Measurements from ENCODE around the gene SLC6A16. TPM values are rescaled to one million over a fixed set of nuclear protein-coding genes. Genes with fewer than 3 reads are reported as not detected.
"Not testable (repeated sequence)": the region's sequence is repeated elsewhere in the genome, so short reads cannot be mapped to it uniquely, and the experiment has no call there.

SLC6A16 gene
- total RNA-seq, 1 experiment from 2014 or later = 3.7 TPM

GRCh38 chr19:49295208-49295880 lies 29.6 kb downstream of the SLC6A16 start:
- TF ChIP-seq EZH2 (IDR thresholded peaks at IDR 0.05; ENCODE audit: borderline replicate concordance, low read depth, low read length, poor library complexity, severe bottlenecking) (no peak), CTCF (conservative IDR thresholded peaks at IDR 0.05; ENCODE audit: low read depth, low read length) (no peak)
- no peaks in the 10 kb centered on the region for H3K9me3 ChIP-seq (ENCODE audit: low read depth, low read length, poor library complexity, severe bottlenecking)
- H3K4me1 ChIP-seq (ENCODE audit: insufficient read depth, low read length, poor library complexity, severe bottlenecking) = no peaks in the 10 kb centered on the region
- H3K27ac ChIP-seq (ENCODE audit: low read depth, low read length, poor library complexity, severe bottlenecking) = no peak overlapping the region
- DNase-seq (ENCODE audit: low spot score) = no peak
- BruUV-seq (replicated peaks) = no TSS peak
- CTCF ChIA-PET = interaction anchor here (0.6 kb wide), 1 partner anchor 29 kb away, joined by 3 read pairs; no protein-coding TSS in a partner anchor
- intact Hi-C loops (cut with micrococcal nuclease; ENCODE audit: unreplicated experiment) = no loop called here
- no peak overlapping the region for H3K4me3 ChIP-seq (ENCODE audit: low read depth, low read length, poor library complexity, severe bottlenecking)
- no peaks in the 10 kb centered on the region for H3K36me3 ChIP-seq (ENCODE audit: insufficient read depth, low read length, poor library complexity, severe bottlenecking)
- POLR2A ChIA-PET (ENCODE audit: low non-redundant PET) = no interaction called here
- H3K27me3 ChIP-seq (replicated peaks; ENCODE audit: insufficient read depth, low read depth, low read length, poor library complexity) = no peaks in the 10 kb centered on the region

- no peak for DNase-seq (ENCODE audit: low spot score)
- no TSS peak for BruUV-seq (replicated peaks)
- H3K27ac ChIP-seq (ENCODE audit: low read depth, low read length, poor library complexity, severe bottlenecking) = no peak overlapping the region
- H3K27me3 ChIP-seq (replicated peaks; ENCODE audit: insufficient read depth, low read depth, low read length, poor library complexity) = no peaks in the 10 kb centered on the region
- ChIA-PET CTCF (no interaction called here), POLR2A (ENCODE audit: low non-redundant PET) (no interaction called here)
- no peaks in the 10 kb centered on the region for H3K36me3 ChIP-seq (ENCODE audit: insufficient read depth, low read length, poor library complexity, severe bottlenecking)
- no peak overlapping the region for H3K4me3 ChIP-seq (ENCODE audit: low read depth, low read length, poor library complexity, severe bottlenecking)
- TF ChIP-seq CTCF (conservative IDR thresholded peaks at IDR 0.05; ENCODE audit: low read depth, low read length) = no peak
- TF ChIP-seq EZH2 (IDR thresholded peaks at IDR 0.05; ENCODE audit: borderline replicate concordance, low read depth, low read length, poor library complexity, severe bottlenecking) = no peak
- H3K9me3 ChIP-seq (ENCODE audit: low read depth, low read length, poor library complexity, severe bottlenecking) = no peaks in the 10 kb centered on the region
- intact Hi-C loops (cut with micrococcal nuclease; ENCODE audit: unreplicated experiment) = no loop called here
- H3K4me1 ChIP-seq (ENCODE audit: insufficient read depth, low read length, poor library complexity, severe bottlenecking) = no peaks in the 10 kb centered on the region
Observed at GRCh38 chr19:49294401-49294800, 30.6 kb downstream of the SLC6A16 start.

GRCh38 chr19:49290517-49290916 lies 34.5 kb downstream of the SLC6A16 start:
- intact Hi-C loops (cut with micrococcal nuclease; ENCODE audit: unreplicated experiment) = no loop called here
- POLR2A ChIA-PET (ENCODE audit: low non-redundant PET) = no interaction called here
- CTCF ChIA-PET = no interaction called here
- Histone ChIP-seq H3K27ac (ENCODE audit: low read depth, low read length, poor library complexity, severe bottlenecking) (no peak overlapping the region), H3K36me3 (ENCODE audit: insufficient read depth, low read length, poor library complexity, severe bottlenecking) (no peaks in the 10 kb centered on the region), H3K4me1 (ENCODE audit: insufficient read depth, low read length, poor library complexity, severe bottlenecking) (no peaks in the 10 kb centered on the region), H3K9me3 (ENCODE audit: low read depth, low read length, poor library complexity, severe bottlenecking) (no peaks in the 10 kb centered on the region), H3K27me3 (replicated peaks; ENCODE audit: insufficient read depth, low read depth, low read length, poor library complexity) (no peaks in the 10 kb centered on the region), H3K4me3 (ENCODE audit: low read depth, low read length, poor library complexity, severe bottlenecking) (no peak overlapping the region)
- no peak for TF ChIP-seq CTCF (conservative IDR thresholded peaks at IDR 0.05; ENCODE audit: low read depth, low read length)
- no peak for TF ChIP-seq EZH2 (IDR thresholded peaks at IDR 0.05; ENCODE audit: borderline replicate concordance, low read depth, low read length, poor library complexity, severe bottlenecking)
- no peak for DNase-seq (ENCODE audit: low spot score)
- BruUV-seq (replicated peaks) = no TSS peak

GRCh38 chr19:49289286-49289685 lies 35.7 kb downstream of the SLC6A16 start:
- H3K4me3 ChIP-seq (ENCODE audit: low read depth, low read length, poor library complexity, severe bottlenecking); H3K27ac ChIP-seq (ENCODE audit: low read depth, low read length, poor library complexity, severe bottlenecking); BruUV-seq (replicated peaks); CTCF ChIA-PET; H3K36me3 ChIP-seq (ENCODE audit: insufficient read depth, low read length, poor library complexity, severe bottlenecking); POLR2A ChIA-PET (ENCODE audit: low non-redundant PET); H3K4me1 ChIP-seq (ENCODE audit: insufficient read depth, low read length, poor library complexity, severe bottlenecking); H3K9me3 ChIP-seq (ENCODE audit: low read depth, low read length, poor library complexity, severe bottlenecking); DNase-seq (ENCODE audit: low spot score); H3K27me3 ChIP-seq (replicated peaks; ENCODE audit: insufficient read depth, low read depth, low read length, poor library complexity); intact Hi-C loops (cut with micrococcal nuclease; ENCODE audit: unreplicated experiment): not testable (repeated sequence)

- POLR2A ChIA-PET (ENCODE audit: low non-redundant PET); intact Hi-C loops (cut with micrococcal nuclease; ENCODE audit: unreplicated experiment); H3K36me3 ChIP-seq (ENCODE audit: insufficient read depth, low read length, poor library complexity, severe bottlenecking); H3K4me3 ChIP-seq (ENCODE audit: low read depth, low read length, poor library complexity, severe bottlenecking); H3K27me3 ChIP-seq (replicated peaks; ENCODE audit: insufficient read depth, low read depth, low read length, poor library complexity); H3K4me1 ChIP-seq (ENCODE audit: insufficient read depth, low read length, poor library complexity, severe bottlenecking); CTCF ChIA-PET; H3K27ac ChIP-seq (ENCODE audit: low read depth, low read length, poor library complexity, severe bottlenecking); H3K9me3 ChIP-seq (ENCODE audit: low read depth, low read length, poor library complexity, severe bottlenecking); DNase-seq (ENCODE audit: low spot score); BruUV-seq (replicated peaks): not testable (repeated sequence)
Observed at GRCh38 chr19:49288205-49288604, 36.8 kb downstream of the SLC6A16 start.
